ENCODE data around the gene ST6GALNAC3.
A peak's percentile ranks its signal among the peaks of the same experiment; 100 is the strongest.

The ST6GALNAC3 gene

DNA sequence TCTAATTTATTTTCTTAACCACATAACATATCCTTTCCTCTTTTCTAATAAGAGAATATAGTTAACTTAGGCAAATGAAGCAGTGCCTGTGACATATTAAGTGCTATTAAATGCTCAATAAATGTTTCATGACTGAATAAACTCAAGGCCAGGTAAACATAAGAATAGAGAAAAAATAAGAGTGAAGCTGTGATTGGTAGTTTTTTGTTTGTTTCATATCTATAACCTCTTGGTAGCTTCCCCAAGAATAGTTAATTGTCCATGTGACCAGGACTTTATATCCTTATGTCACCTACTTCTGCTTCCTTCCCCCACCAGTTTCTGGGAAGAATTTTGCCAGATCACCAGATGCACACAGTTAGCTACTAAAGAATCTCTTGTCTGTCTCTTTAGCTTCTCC, 497.7 kb downstream of the ST6GALNAC3 start:
- intact Hi-C loops (cut with DNase I): no loop called here
- DNase-seq: no peak

DNA sequence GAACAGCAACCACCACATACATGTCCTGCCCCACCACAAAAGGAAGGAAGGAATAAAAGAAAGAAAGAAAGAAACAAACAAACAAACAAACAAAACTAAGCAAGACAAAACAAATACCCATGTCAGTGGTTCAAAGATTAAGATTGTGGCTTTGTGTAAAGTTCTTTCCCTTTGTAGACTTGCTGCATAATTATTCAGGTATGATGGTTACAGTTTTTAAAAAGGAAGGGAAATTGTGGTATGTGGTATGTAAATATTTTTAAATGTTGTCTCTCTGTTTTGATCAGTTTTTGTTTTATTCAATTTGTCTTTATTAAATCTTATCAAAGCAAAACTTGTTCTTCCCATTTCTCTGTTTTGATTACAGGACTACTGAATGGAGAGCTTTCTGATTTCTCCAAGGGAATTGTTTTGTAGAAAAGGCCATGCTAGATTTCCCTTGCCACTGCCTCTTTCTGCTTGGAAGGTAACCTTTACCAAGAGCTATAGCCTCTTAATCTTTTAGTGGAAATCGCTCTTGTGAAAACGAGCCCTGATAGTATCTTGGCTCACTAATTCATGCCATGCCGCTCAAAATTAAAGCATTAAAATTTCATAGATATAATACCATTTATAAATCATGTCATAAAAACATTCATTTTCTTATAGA, 502.5 kb downstream of the ST6GALNAC3 start:
- intact Hi-C loops (cut with DNase I): no loop called here
- DNase-seq: no peak

DNA sequence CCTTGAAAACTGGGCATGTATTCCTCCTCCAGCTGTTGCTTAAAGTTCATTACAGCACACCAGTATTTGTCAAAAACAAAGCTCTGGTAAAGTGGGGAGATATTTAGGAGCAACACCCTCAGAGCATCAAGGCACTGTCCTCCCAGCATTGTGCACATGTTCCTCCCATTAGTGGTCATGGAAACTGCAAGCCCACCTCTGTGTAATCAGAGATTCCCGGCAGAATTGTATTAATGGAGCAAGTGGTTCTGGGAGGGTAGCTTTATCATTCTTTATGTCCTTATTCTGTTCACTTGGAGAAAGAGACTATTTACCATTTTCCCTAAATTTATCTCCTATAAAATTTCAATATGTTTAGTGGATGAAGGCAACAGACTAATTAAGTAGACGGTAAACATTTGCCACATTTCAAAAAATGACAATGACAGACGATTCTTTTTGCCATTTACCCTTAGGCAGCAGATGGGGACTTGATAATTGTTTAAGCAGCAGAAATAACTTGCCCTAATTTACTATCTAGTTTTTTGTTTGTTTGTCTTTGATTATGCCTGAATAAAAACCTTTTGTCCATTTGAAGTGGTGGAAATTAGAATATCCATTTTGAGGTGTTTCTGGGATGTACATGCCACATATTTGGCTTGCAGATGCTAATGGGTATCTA, 503.1 kb downstream of the ST6GALNAC3 start:
- intact Hi-C loops (cut with DNase I): no loop called here
- DNase-seq: no peak

DNA sequence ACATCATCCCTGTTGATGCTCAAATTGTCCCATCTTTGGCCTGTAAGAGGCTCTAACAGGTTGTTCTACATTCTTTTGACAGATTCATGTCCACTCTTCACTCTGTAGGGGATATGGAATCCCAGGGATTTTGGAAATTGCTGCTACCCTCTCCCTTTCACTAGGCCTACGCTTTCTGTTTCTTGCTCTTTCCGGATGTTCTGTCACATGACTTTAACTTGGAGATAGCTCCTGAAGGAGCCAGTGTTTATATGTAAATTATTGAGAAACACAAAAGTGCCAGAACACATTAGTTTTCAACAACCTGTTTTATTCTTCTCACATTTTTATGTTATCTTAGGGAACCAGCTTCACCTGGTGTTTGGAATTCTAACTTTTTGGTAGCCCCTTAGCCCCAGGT, 505.7 kb downstream of the ST6GALNAC3 start:
- intact Hi-C loops (cut with DNase I): no loop called here
- DNase-seq: no peak

DNA sequence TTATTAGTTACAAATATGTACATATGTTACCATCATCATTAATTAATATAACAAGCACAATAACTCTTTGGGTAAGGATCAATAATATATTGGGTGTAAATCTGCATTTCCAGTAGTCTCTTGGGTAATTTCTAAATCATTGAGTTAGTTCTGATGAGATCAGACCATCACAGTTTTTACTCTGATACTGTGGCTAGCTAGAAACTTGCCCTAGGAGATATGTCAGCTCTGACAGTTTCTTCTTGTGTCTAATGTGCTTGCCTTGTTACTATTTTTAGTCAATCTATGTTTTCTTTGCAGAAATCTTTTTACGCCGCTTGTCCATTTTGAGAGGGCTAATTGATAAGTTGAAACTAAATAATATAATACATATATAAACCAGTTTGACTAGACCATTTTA, 507.2 kb downstream of the ST6GALNAC3 start:
- no peak for DNase-seq
- intact Hi-C loops (cut with DNase I): no loop called here

DNA sequence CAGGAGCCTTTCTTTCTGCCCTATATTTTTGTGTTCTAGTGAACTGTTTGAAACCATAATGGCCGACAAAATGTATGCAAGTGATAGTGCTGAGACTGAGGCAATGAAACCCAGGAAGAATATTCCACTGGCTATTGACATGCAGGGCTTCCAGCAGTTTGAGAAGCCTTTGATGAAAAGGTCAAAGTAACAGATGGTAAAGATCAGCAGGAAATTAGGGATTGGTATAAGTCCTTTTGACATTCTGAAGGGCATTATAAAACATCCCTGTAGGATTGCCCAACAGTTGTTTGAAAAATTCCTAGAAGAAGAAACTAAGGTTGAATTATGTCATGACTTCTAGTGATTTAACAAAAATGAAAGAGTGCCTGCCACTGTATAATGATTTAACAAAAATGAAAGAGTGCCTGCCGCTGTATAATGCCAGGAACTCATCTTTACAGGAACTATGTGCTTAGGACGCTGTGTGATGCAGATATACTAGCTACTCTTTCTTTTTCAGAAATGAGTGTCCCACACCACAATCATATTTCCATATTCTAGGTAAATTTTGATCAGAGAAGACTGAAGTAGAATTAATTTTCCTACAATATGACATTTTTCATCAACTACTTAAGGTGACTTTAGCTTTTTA, 508.8 kb downstream of the ST6GALNAC3 start:
- intact Hi-C loops (cut with DNase I): no loop called here
- no peak for DNase-seq

DNA sequence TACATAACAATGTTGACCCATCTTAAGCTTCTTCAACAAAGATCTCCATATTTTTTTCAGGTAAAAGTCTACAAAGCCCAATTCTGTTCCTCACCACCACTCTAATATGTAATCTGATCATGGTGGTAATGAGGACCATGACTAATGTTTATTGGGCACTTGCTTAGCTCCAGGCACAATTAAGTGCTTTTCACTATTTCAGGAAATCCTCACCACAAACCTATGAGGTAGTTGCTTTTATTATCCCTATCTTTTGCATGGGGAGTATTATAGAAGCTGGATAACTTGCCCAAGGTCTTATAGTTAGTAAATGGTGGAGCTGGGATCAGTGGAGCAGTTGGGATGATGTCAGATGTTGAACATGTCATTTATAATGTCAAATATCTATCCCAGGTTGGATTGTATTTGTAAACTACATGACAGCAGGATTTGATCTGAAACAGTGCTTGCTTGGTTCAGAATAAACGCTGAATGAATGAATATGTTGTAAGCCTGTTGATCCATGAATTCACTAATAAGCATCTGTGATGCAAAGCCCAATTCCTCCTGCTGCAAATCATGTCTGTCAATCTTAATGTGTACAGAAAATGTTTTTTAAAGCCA, 509.4 kb downstream of the ST6GALNAC3 start:
- DNase-seq: no peak
- intact Hi-C loops (cut with DNase I): no loop called here

DNA sequence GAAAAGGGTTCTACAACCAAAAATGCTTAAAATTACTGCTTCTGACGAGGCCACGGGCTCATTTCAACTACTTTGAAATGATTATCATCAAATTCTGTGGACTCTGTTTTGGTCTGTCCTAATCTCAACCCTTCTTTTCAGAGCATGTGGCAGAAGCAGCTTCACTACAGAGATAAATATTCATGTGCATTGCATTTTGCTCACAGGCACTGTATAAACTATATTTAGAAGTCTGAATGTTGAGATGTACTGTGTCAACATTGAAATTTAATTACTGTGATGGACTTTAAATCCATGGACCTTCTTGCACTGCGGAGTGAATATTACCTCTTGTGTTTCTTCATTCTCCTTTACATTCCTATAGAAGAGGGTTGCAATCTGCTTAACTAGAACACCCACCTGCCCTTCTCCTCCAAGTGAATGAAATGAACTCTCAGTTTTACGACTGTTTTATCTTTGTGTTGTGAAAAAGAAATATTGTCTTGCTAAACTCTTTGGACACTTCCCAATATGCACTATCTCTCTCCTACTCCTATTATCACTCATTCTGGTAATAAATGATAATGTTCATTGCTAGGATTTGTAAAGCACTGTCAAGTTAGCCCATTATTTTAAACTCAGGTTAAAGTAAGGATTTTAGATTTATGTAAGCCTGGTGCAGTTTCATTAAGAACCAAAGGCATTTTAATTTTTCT, 511.6 kb downstream of the ST6GALNAC3 start:
- intact Hi-C loops (cut with DNase I): no loop called here
- DNase-seq: no peak

DNA sequence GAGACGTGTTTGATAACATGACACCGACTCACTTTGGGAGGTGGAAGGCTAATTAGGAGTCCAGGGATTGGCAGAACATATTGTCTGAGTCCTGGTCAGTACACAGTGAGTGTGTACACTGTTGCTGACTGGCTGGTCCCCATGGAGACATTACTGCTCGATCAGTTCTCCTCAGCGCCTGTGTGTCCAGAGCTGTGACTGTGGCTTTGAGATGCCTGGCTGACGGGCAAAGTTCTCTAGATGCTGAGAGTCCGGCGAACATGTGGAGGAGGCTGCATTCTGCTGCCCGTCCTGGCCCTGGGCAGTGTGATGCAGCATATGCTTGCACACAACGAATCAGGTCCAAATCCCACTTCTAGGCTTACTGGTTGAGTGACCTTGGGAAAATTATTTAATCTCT, 512.7 kb downstream of the ST6GALNAC3 start:
- no peak for DNase-seq
- intact Hi-C loops (cut with DNase I): no loop called here

DNA sequence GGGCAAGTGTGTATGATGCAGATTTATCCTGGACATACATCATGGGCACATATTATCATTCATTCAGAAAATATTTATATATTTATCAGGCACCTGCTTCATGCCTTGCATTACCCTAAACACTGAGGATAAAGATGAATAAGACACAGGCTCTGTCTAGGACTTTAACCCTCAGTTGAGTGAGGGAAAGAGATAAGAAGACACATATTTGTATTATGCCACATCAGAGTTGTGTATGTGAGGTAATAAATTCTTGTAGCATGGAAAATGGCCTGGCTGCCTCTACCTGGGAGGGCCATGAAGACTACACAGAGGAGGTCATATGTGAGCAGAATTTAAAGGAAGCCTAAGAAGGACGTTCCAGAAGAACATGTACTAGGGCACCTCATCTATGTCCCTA, 516.9 kb downstream of the ST6GALNAC3 start:
- DNase-seq: no peak
- intact Hi-C loops (cut with DNase I): no loop called here

DNA sequence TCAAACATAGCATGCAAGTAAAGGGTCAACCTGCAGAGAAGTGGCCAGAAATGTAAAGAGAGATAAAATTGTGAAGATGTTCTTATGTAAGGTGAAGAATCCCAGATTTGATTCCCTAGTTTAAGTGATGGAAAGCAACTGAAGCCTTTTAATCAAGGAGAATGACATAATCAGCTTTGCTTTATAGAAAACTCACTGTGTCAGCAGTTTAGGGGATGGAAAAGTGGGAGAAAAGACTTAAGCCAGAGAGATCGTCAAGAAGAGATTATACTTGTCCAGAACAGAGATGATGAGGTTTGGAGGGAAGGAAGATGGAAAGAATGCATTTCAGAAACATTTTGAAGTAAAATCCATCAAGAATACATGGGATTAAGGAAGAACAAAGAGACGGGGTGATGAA, 517.4 kb downstream of the ST6GALNAC3 start:
- intact Hi-C loops (cut with DNase I): no loop called here
- no peak for DNase-seq

DNA sequence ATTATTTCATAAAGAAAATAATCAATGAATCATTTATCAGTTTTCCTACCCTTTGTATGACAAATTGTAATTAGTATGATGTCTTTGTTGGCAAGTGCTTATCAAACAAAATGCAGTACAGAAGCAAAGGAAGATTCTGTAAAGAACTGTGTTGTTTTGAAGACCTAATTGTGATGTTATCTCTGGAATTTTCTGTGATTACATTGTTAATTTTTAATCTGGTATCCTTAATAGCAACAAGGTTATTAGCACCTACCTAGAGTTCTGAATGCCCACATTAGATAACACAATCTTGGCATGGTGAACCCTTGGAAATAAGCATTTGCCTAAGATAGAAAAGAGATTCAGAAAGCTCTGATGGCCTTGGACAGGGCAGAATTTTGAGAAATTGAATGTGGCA, 518.6 kb downstream of the ST6GALNAC3 start:
- no peak for DNase-seq

DNA sequence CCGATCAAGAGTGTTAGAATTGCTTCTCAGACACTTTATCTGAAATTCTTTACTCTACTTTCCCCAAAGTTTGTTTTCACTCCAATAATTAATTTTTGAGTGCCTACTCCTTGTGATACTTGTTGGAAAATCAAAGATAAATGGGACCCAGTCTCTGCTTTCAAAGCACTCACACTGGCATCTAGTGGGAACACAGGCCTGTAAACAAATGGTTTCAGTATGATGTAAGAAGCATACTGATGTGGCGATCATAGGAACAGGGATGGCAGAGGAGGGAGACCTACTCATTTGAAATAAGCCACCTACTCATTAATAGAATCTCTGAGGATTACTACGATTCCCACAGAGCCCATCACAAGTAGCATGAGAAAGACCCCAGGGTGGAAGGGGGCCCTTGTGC, 519.1 kb downstream of the ST6GALNAC3 start:
- intact Hi-C loops (cut with DNase I): no loop called here
- peak in 1 of 42 donors; percentile 10 for DNase-seq

More for the DNA sequence above, 518.6 kb downstream of the ST6GALNAC3 start:
- intact Hi-C loops (cut with DNase I): no loop called here

DNA sequence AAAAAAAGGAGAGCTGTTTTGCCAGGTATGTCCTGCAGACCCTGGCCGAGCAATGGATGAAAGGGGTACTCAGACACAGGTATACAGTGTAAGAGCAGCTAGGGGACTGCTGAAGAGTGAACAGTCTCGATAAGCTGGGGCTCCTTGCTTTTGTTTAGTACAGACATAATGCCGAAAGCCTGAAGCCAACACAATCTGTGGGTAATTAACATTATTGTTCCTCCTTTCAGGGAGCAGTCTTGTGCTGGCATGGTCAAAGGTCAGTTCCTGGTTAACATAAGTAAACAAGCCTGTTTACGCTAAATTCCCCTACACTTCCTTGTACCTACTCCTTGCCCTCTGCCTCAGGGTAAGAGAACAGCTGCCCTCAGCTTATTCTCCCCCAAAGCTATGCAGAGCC, 520.5 kb downstream of the ST6GALNAC3 start:
- intact Hi-C loops (cut with DNase I): no loop called here
- no peak for DNase-seq

DNA sequence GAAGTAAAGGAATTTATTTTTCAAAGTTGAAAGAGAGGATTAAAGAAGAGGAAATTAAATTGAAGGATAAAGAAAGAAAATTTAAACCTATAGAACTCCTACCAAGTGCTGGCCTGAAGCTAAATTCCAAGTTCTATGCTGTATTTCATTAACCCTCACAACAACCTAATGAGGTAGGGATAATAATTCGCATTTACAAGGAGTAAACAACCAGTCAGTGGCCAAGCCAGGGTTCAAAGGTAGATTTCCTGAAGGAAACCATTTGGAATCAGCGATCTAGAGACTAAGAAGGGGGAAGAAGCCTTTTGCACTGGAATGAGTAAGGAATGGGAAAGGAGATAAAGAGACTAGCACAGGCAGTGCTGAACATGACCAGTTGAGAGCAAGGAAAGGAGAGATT, 526.9 kb downstream of the ST6GALNAC3 start:
- DNase-seq: no peak
- intact Hi-C loops (cut with DNase I): no loop called here

DNA sequence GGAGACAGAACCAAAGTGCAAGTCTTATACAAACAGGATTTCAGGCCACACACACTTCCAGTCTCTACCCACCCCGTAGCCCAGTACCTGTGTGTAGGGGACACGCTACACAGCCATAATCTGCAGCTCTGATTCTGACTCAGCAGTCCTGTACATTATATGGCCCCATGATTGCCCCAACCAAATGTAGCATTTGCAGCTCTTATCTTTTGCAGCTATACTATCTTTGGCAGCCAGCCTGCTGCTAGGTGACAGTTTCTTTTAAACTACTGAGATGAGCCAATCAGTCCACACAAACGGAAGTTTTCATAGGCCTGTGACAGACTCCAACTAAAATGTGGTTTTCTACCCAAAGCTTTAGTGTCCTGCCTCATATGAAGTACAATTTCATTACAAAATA, 533.2 kb downstream of the ST6GALNAC3 start:
- no peak for DNase-seq
- intact Hi-C loops (cut with DNase I): no loop called here

DNA sequence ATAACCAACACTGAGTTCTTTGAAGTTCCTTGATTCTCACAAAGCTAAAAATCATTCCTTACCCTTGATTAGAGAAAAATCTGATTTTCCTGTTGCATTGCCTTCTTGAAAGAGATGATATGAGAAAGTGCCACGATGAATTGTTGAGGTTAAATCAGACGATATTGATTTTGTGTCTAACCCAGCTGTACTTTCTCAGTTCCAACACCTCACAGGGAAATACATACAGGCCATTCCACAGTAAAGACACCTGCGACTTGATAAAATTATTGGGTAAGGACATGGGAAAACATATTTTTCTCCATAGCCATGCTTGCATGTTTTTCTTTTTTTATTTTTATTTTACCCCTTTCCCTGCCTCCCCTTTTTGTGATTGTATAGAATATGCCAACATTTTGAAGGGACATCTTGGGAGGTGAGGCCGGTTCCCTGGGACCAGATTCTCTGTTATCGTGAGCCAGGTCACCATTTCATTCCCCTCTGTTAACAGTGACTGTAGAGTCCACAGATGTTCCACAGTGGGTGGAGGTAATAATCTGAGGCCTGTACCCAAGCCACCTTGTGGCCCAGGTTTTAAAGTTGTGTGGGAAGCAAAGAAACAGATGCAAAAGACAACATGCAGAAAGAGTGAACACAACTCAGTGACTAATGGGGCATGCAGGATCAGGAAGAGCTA, 537.4 kb downstream of the ST6GALNAC3 start:
- intact Hi-C loops (cut with DNase I): no loop called here
- no peak for DNase-seq

DNA sequence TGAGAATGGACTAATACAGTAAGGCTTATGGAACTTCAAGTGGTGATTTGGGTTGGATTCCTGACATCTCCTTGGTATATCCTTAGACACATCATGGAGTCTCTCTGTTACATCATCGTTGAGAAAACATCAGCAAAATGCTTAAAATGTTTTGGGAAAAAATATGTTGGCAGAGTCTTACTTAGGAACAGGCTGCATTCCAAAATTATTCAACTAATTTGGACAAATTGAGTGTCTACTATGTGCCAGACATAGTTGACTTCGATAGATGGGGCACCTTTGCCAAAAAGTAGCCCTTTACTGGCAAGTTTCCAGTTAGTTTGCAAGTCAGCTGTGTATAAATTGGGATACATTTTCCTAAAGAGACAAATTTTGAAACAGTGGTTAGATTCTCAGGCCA, 539.3 kb downstream of the ST6GALNAC3 start:
- intact Hi-C loops (cut with DNase I): no loop called here
- no peak for DNase-seq
